ENCODE data around the gene NCKAP5.
A peak's percentile ranks its signal among the peaks of the same experiment; 100 is the strongest.

The NCKAP5 gene

GRCh38 chr2:132671151-132671835, 897.0 kb downstream of the NCKAP5 start:
- no peak overlapping the region for H3K27ac Mint-ChIP-seq
- no peak for DNase-seq

DNA sequence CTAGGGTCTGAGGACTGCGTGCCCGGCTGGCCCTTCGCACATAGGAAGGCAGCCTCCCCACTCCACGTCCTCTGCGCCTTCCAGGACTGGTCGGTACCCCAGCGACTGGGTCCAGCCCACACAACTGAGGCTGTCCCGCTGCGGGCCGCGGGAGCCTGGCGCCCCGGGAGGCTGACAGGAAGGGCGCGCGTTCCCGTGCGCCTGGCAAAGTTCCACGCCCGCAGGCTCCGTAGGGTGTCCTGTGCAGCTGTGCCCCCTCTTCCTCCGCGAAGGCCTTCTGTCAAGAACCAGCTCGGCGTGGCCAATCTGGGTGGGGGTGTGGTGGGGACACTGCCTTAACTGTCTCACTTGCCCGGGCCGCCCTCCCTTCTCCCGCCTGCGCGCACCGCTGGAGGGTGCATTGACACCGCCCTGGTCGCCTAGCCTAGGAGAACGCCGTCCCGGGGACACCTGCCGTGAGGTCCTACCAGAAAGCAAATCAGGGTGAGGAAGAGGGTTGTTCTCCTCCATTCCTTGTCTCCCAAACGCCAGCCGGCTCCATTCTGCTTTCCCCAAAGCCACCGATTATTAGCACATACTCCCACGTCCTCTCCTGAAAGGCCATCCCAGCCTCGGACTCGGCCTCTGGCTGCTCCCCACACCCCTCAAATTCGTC, 897.6 kb downstream of the NCKAP5 start:
- DNase-seq = no peak
- Mint-ChIP-seq H3K4me3 (peak overlapping the region in 1 of 2 donors; percentile 27), H3K27ac (no peak overlapping the region), H3K4me1 (peaks cover 6% of the 10 kb centered on the region), H3K27me3 (peaks cover 52% of the 10 kb centered on the region), H3K9me3 (peaks cover 0 to 8% of the 10 kb centered on the region in 2 donors)
- ATAC-seq = peak; percentile 33

More at GRCh38 chr2:132671151-132671835, 897.0 kb downstream of the NCKAP5 start:
- Mint-ChIP-seq H3K27me3 (peaks cover 52% of the 10 kb centered on the region), H3K4me1 (peaks cover 6% of the 10 kb centered on the region), H3K4me3 (peak overlapping the region in 1 of 2 donors; percentile 27), H3K9me3 (peaks cover 0 to 8% of the 10 kb centered on the region in 2 donors)
- ATAC-seq = no peak

- DNase-seq (no peak), ATAC-seq (no peak)
- Mint-ChIP-seq H3K27ac (no peak within 1 kb of the TSS), H3K4me1 (peaks cover 6% of the 10 kb centered on the region), H3K9me3 (peaks cover 0 to 8% of the 10 kb centered on the region in 2 donors), H3K27me3 (peaks cover 45% of the 10 kb centered on the region), H3K4me3 (peak within 1 kb of the TSS in 1 of 2 donors; percentile 27)
Observed at GRCh38 chr2:132669908-132670495, 898.3 kb downstream of the NCKAP5 start, which contains the start of gene LYPD1. Gene LYPD1 (minus strand): TSS chr2:132670205. CDS start chr2:132669932, 273 bp downstream.

DNA sequence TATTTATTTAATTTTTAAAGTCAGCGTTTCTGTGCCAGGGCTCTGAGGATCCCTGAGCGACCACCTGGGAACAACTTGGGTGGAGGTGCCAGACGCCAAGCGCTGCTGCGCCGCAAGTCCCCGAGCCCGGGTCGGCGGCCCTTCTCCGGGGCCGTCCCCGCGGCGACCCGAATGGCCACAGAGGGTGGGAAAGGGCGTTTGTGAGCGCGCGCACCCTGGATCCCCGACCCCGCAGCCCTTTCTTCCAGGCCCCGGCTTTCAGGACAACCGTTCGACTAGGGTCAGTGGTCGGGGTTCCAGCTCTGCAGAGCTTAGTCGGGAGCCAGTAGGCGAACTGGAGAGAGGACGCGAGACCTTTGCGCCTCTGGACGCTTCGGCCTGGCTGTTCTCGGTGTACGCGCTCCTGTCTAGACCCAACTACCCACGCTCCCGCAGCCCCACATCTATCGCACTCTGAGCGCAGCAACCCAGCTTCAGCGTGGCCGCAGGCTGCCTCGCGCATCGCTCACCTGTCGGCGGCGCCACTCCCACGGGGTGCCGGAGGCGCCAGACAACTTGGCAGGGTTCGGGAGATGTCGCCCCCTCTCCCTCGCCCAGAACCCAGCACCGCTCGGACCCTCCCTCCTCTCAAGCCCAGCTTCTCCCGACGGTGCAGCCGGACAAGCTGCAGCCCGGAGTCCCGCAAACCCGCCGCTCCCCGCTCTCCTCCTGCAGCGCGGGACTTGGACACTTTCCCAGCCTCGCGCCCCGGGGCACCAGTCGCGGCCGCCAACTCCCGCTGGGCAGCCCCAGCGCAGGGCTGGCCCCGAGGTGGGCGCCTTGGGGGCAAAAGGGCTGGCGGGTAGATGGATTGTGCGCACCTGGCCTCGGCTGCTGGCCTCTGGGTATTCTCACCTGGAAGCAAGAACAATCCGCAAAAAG, 899.0 kb downstream of the NCKAP5 start:
- DNase-seq (no peak), ATAC-seq (no peak)
- H3K4me3 Mint-ChIP-seq = no peak overlapping the region
- H3K27ac Mint-ChIP-seq = no peak overlapping the region
- peaks cover 0 to 8% of the 10 kb centered on the region in 2 donors for H3K9me3 Mint-ChIP-seq
- H3K4me1 Mint-ChIP-seq = peaks cover 6% of the 10 kb centered on the region
- peaks cover 44% of the 10 kb centered on the region for H3K27me3 Mint-ChIP-seq

- no peak overlapping the region for H3K27ac Mint-ChIP-seq
- ATAC-seq (no peak), DNase-seq (no peak)
- no peak overlapping the region for H3K4me3 Mint-ChIP-seq
- H3K9me3 Mint-ChIP-seq = peaks cover 0 to 8% of the 10 kb centered on the region in 2 donors
- peaks cover 51% of the 10 kb centered on the region for H3K27me3 Mint-ChIP-seq
- peaks cover 6% of the 10 kb centered on the region for H3K4me1 Mint-ChIP-seq
Observed at GRCh38 chr2:132668189-132668823, 900.0 kb downstream of the NCKAP5 start.

DNA sequence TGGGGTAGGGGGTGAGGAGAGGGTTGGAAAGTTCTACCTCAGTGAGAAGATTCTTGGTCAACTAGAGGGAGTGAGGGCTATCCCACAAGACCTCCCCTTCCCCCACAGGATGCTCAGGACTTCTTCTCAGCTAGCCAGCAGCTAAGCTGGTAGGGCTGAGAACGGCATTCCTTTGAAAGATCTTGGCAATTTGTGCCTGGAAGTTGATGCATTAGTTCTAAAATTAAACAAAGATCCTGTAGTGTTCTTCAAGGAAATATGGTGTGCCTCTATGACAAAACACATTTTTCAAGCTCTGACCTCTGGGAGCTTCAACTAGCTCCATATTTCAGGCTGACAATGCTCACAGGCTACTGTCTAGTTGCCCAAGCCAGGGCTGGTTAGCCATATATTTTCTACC, 900.6 kb downstream of the NCKAP5 start:
- peaks cover 48% of the 10 kb centered on the region for H3K27me3 Mint-ChIP-seq
- no peak overlapping the region for H3K27ac Mint-ChIP-seq
- peaks cover 6% of the 10 kb centered on the region for H3K4me1 Mint-ChIP-seq
- H3K4me3 Mint-ChIP-seq = no peak overlapping the region
- DNase-seq (no peak), ATAC-seq (no peak)
- peaks cover 0 to 8% of the 10 kb centered on the region in 2 donors for H3K9me3 Mint-ChIP-seq

DNA sequence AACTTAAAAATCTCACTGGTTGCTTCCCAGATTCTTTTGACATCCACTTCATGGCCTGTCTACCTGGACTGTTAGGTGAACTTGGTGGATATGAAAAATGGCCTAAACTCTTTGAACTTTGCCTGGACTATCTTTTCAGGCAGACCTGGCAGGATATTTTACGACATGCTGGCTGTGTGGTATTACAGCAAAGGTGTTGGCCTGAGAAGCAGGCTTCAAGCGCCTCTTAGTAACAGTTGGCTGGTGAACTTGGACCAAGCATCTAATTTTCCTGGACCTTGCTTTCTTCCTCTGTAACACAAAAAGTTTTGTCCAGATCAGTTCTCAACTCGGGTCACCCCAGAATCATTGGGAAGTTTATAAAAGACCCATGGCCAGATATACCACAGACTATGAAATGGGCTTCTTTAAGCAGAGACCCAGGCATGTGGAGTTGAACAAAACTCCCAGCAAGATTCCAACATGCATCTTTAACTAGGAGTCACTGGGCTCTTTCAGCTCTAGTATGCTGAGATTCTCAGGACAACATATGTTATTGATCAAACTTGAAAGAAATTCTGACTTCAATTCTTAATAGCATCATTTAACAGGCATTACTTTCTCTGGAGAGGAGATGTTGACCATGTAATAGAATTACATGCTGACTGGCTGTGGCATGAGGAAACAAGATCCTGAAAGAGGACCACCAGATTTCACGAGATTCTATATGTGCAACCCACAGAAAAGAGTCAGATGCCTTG, 902.7 kb downstream of the NCKAP5 start:
- ATAC-seq (no peak), DNase-seq (no peak)
- peaks cover 35% of the 10 kb centered on the region for H3K27me3 Mint-ChIP-seq
- H3K27ac Mint-ChIP-seq = no peak overlapping the region
- H3K9me3 Mint-ChIP-seq = no peaks in the 10 kb centered on the region
- no peaks in the 10 kb centered on the region for H3K4me1 Mint-ChIP-seq
- H3K4me3 Mint-ChIP-seq = no peak overlapping the region

GRCh38 chr2:132664096-132664495, 904.2 kb downstream of the NCKAP5 start:
- Mint-ChIP-seq H3K9me3 (no peaks in the 10 kb centered on the region), H3K4me3 (no peak overlapping the region), H3K4me1 (no peaks in the 10 kb centered on the region), H3K27me3 (peaks cover 21% of the 10 kb centered on the region), H3K27ac (no peak overlapping the region)
- ATAC-seq (no peak), DNase-seq (no peak)

- ATAC-seq = no peak
Observed at GRCh38 chr2:132662732-132663131, 905.5 kb downstream of the NCKAP5 start.

GRCh38 chr2:132659331-132659730, 908.9 kb downstream of the NCKAP5 start:
- Mint-ChIP-seq H3K27ac (no peak overlapping the region), H3K27me3 (peaks cover 8% of the 10 kb centered on the region), H3K9me3 (no peaks in the 10 kb centered on the region), H3K4me3 (no peak overlapping the region), H3K4me1 (no peaks in the 10 kb centered on the region)
- ATAC-seq (no peak), DNase-seq (no peak)

More at GRCh38 chr2:132662732-132663131, 905.5 kb downstream of the NCKAP5 start:
- Mint-ChIP-seq H3K27ac (no peak overlapping the region), H3K4me1 (no peaks in the 10 kb centered on the region), H3K9me3 (no peaks in the 10 kb centered on the region), H3K4me3 (no peak overlapping the region), H3K27me3 (peaks cover 8% of the 10 kb centered on the region)
- no peak for DNase-seq

GRCh38 chr2:132656266-132656975, 911.8 kb downstream of the NCKAP5 start:
- DNase-seq (no peak), ATAC-seq (no peak)
- Mint-ChIP-seq H3K4me3 (no peak overlapping the region), H3K4me1 (no peaks in the 10 kb centered on the region), H3K27ac (no peak overlapping the region), H3K9me3 (peaks cover 0 to 5% of the 10 kb centered on the region in 2 donors), H3K27me3 (no peaks in the 10 kb centered on the region)

DNA sequence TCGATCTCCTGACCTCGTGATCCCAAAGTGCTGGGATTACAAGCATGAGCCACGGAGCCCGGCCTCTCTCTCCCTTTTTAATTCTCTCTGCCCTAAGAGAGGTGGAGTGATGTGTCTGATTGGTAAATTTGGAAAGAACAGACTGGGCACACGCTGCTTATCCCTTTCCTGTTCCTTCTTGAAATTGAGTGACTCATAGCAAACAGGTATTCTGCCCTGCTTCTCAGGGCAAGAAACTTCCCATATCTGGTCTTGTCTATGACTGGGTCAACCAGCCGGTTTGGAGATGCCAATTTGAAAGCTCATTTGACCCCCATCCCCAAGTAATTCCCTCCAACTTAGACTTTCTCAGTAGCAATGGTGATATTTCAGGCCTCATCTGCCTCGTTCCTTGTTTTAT, 913.3 kb downstream of the NCKAP5 start:
- Mint-ChIP-seq H3K9me3 (peaks cover 0 to 5% of the 10 kb centered on the region in 2 donors), H3K4me3 (no peak overlapping the region), H3K27me3 (no peaks in the 10 kb centered on the region), H3K4me1 (no peaks in the 10 kb centered on the region), H3K27ac (no peak overlapping the region)
- DNase-seq = no peak
- no peak for ATAC-seq

- Mint-ChIP-seq H3K9me3 (peaks cover 0 to 5% of the 10 kb centered on the region in 2 donors), H3K27ac (no peak overlapping the region), H3K4me1 (no peaks in the 10 kb centered on the region), H3K4me3 (no peak overlapping the region), H3K27me3 (no peaks in the 10 kb centered on the region)
- ATAC-seq = no peak
- DNase-seq = no peak
Observed at GRCh38 chr2:132654335-132654734, 913.9 kb downstream of the NCKAP5 start.

- no peak for DNase-seq
- Mint-ChIP-seq H3K27me3 (peaks cover 12% of the 10 kb centered on the region), H3K4me1 (no peaks in the 10 kb centered on the region), H3K4me3 (no peak overlapping the region), H3K27ac (no peak overlapping the region), H3K9me3 (peaks cover 0 to 5% of the 10 kb centered on the region in 2 donors)
- no peak for ATAC-seq
Observed at GRCh38 chr2:132652474-132652873, 915.8 kb downstream of the NCKAP5 start.
